ENCODE results near the gene MXD3. TPM values are rescaled to one million over a fixed set of nuclear protein-coding genes. Genes with fewer than 3 reads are reported as not detected.
"Not testable (repeated sequence)": the region's sequence is repeated elsewhere in the genome, so short reads cannot be mapped to it uniquely, and the experiment has no call there.

MXD3 gene
- total RNA-seq, 1 donor from 2014 or later = 0.53 TPM

DNA sequence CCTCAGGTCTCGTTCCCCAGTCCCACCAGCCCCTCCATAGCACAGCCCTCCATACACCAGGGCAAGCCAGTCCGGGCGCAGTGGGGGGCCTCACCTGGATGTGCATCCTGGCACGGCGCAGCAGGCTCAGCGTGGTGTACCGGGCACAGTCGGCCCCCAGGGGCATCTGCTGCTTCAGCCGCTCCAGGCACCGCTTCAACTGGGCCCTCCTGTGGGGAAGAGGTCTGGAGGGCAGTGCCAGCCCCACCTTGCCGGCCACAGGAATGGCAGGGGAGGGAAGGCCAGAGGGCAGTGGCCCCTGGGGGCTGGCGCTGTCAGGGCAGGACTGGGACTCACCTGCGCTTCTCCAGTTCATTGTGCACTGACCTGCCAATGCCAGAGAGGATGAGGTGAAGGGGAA is 1.4 kb downstream of the MXD3 start:
- Histone ChIP-seq H3K27me3 (ENCODE audit: control insufficient read depth, insufficient read depth, low read length) (no peaks in the 10 kb centered on the region), H3K36me3 (ENCODE audit: control insufficient read depth, insufficient read depth, low read length) (peaks cover 4% of the 10 kb centered on the region), H3K4me3 (ENCODE audit: low read depth, low read length) (no peak overlapping the region)
- no peak for TF ChIP-seq CTCF (IDR thresholded peaks at IDR 0.05; ENCODE audit: insufficient read depth, low read length, severe bottlenecking)
- FAIRE-seq (no peak), DNase-seq (ENCODE audit: low read depth) (no peak)

DNA sequence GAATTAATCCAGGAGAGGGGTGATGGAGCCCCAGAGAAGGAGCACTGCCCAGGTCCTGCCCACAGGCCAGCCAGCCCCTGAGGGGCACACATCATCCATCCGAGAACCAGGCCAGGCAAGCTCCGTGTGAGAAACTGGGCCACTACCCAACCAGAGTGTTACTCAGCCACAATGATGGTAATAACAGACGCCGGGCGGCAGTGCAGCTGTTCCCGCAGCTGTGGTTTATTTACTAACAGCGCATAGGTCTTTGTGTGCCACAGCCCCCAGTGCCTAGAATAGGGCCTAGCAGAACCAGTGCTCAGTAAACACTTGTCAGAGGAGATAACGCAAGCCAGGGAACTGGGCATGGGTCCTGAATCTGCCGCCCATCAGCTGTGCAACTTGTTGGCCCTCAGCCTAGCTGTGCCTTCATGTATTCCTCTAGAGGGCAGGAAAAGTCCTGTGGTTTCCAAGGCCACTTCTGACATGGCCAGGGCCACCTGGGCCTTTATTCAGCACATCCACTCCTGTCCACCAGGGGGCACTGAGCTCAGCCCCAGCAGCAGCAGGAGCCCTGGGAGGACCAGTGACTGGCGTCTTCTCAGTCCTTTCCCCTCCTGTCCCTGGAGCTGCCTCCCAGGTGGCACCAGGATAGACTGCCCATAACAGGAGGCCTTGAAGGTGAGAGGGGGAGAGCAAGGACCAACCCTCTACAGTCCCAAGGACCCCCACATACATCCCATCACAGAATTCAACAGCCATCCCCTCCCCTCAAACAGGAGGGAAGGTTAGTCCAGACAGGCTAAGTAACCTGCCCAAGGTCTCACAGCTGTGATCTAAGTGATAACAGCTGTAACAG is 2.1 kb downstream of the MXD3 start:
- DNase-seq (ENCODE audit: low read depth) (peak; percentile 67), FAIRE-seq (no peak)
- H3K27me3 ChIP-seq (ENCODE audit: control insufficient read depth, insufficient read depth, low read length) = no peaks in the 10 kb centered on the region
- H3K4me3 ChIP-seq (ENCODE audit: low read depth, low read length) = no peak overlapping the region
- peaks cover 4% of the 10 kb centered on the region for H3K36me3 ChIP-seq (ENCODE audit: control insufficient read depth, insufficient read depth, low read length)
- TF ChIP-seq CTCF (IDR thresholded peaks at IDR 0.05; ENCODE audit: insufficient read depth, low read length, severe bottlenecking) = peak; percentile 94

- Histone ChIP-seq H3K36me3 (ENCODE audit: control insufficient read depth, insufficient read depth, low read length) (peaks cover 4% of the 10 kb centered on the region), H3K4me3 (ENCODE audit: low read depth, low read length) (no peak overlapping the region), H3K27me3 (ENCODE audit: control insufficient read depth, insufficient read depth, low read length) (no peaks in the 10 kb centered on the region)
- FAIRE-seq = no peak
- TF ChIP-seq CTCF (IDR thresholded peaks at IDR 0.05; ENCODE audit: insufficient read depth, low read length, severe bottlenecking) = no peak
- no peak for DNase-seq (ENCODE audit: low read depth)
Measured at GRCh38 chr5:177308740-177309139, 3.0 kb downstream of the MXD3 start.

DNA sequence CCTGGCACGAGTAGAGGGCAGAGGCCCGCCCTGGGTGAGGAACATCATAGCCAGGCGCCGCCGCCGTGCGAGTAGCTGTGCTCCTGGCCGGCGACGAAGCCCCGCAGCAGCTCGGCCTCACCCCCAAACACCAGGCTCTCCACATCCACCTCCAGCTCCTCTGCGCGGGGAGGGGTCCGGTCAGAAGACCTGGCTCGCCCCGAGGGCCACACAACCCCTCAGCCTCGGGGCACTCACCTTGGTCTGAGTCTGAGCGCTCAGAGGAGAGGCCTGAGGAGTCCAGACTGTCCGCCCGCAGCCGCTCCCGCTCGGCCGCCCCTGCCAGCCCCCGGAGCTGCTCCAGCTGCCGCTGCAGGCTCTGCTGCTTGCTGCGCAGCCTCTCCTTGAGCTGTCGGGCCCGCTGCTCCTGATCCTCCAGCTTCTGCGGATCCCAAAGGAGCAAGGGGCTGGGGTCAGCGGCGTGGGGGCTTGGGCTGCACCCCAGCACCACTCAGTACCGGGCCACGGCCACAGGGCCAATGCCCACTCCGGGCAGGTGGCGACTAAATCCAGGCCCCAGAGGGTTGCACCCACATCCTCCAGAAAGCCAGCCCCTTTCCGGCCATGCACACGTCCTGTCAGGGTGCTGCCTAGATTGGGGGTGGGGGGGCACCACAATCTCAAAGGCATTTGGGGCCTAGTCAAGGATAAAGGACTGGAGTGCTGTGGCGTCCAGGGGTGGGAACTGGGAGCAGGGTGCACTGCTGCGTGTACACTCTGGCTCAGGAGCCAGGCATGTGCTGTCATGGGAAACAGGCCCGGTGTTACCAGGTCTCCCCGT is 3.9 kb downstream of the MXD3 start:
- peaks cover 4% of the 10 kb centered on the region for H3K36me3 ChIP-seq (ENCODE audit: control insufficient read depth, insufficient read depth, low read length)
- no peak for FAIRE-seq
- TF ChIP-seq CTCF (IDR thresholded peaks at IDR 0.05; ENCODE audit: insufficient read depth, low read length, severe bottlenecking) = no peak
- no peak overlapping the region for H3K4me3 ChIP-seq (ENCODE audit: low read depth, low read length)
- no peaks in the 10 kb centered on the region for H3K27me3 ChIP-seq (ENCODE audit: control insufficient read depth, insufficient read depth, low read length)
- DNase-seq (ENCODE audit: low read depth) = no peak

GRCh38 chr5:177306674-177307543 is 4.8 kb downstream of the MXD3 start:
- Histone ChIP-seq H3K4me3 (ENCODE audit: low read depth, low read length) (no peak overlapping the region), H3K27me3 (ENCODE audit: control insufficient read depth, insufficient read depth, low read length) (no peaks in the 10 kb centered on the region), H3K36me3 (ENCODE audit: control insufficient read depth, insufficient read depth, low read length) (peaks cover 4% of the 10 kb centered on the region)
- no peak for TF ChIP-seq CTCF (IDR thresholded peaks at IDR 0.05; ENCODE audit: insufficient read depth, low read length, severe bottlenecking)
- DNase-seq (ENCODE audit: low read depth) (no peak), FAIRE-seq (no peak)

DNA sequence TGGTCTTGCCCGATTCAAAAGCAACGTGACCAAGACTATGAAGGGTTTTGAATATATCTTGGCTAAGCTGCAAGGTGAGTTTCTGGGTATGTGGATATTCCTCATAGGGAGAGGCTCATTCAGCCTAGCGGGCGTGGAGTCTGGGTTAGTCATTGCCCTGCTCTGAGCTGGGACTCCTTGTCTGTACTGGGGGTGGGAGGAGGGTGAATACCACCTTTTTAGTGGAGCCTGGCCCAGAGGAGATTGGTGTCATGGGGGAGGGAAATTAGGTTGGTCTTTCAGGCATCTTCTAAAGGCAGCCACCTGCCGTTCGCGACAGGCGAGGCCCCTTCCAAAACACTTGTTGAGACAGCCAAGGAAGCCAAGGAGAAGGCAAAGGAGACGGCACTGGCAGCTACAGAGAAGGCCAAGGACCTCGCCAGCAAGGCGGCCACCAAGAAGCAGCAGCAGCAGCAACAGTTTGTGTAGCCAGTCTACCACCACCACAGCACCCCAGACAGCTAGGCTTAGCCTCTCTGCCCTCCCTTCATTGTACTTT is 5.5 kb downstream of the MXD3 start:
- H3K36me3 ChIP-seq (ENCODE audit: control insufficient read depth, insufficient read depth, low read length); FAIRE-seq; H3K27me3 ChIP-seq (ENCODE audit: control insufficient read depth, insufficient read depth, low read length); H3K4me3 ChIP-seq (ENCODE audit: low read depth, low read length): not testable (repeated sequence)
- peak; percentile 49 for DNase-seq (ENCODE audit: low read depth)
